GM23338 (cell line): ENCODE results near the gene NRXN2.

Source experiments
- EZH2 ChIP-seq: fragments of 200-600 bp; sonication (generic); IDR thresholded peaks from one replicate; pipeline ENCODE4 v1.8.0; 2017; ENCODE audit warnings: antibody characterized with exemption, mild to moderate bottlenecking, low read depth; ENCODE audit not compliant: unreplicated experiment
- TF ChIP-seq, protein P1 (sequence below), 2 experiments: fragments of 200-600 bp in 1 of 2; sonication (generic) in 1 of 2; conservative IDR thresholded peaks; 2 replicates each; pipeline versions ENCODE4 v1.5.1 to v1.6.1; 2016 to 2017; ENCODE audit warnings: antibody characterized with exemption in 2 of 2, low read depth in 2 of 2, mild to moderate bottlenecking in 2 of 2, moderate library complexity in 1 of 2

DNA sequence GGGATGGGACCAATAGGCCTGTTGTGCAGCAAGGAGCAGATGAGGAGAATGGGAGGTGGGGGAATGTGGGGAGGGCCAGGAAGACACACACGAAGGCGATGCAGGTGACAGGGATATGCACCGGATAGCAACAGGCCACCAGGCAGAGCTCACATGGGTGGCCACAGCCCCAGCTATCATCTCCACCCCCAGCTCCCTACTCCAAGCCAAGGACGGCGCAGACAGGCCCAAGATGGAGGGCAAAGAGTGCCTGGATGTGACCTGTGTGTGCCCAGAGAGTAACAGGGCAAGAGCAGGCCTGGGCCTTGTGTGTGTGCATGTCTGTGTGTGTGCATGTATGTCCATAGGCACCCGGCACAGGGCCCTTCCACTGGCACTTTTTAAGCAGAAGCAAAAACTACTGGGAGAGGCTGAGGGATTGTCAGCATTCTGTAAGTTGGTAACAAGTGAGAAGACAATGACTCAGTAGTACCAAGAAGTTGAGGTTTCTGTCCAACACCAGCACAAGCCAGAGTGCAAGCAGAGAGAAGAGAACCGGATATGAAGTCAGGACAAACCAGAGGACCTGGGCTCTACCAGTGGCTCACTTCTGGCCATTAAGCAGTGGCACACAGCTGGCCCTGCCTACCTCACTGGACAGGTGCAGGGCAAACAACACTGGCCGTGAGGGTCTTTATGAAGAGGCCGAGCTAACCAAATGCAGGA, 36.4 kb downstream of the NRXN2 start:
- TF ChIP-seq EZH2: no peak
- TF ChIP-seq, protein P1, sequence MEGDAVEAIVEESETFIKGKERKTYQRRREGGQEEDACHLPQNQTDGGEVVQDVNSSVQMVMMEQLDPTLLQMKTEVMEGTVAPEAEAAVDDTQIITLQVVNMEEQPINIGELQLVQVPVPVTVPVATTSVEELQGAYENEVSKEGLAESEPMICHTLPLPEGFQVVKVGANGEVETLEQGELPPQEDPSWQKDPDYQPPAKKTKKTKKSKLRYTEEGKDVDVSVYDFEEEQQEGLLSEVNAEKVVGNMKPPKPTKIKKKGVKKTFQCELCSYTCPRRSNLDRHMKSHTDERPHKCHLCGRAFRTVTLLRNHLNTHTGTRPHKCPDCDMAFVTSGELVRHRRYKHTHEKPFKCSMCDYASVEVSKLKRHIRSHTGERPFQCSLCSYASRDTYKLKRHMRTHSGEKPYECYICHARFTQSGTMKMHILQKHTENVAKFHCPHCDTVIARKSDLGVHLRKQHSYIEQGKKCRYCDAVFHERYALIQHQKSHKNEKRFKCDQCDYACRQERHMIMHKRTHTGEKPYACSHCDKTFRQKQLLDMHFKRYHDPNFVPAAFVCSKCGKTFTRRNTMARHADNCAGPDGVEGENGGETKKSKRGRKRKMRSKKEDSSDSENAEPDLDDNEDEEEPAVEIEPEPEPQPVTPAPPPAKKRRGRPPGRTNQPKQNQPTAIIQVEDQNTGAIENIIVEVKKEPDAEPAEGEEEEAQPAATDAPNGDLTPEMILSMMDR (conservative IDR thresholded peaks at IDR 0.05; ENCODE audit: low read depth in 2 of 2): no peak
